HCT116 (cell line): ENCODE results near the gene PRDM12. TPM values are rescaled to one million over a fixed set of nuclear protein-coding genes. Genes with fewer than 3 reads are reported as not detected.

ENCODE experiments used
- ATAC-seq: fragments of 200-7000 bp; cut with Tn5 transposase; 2 replicates; pipeline ENCODE4 v1.9.1; 2020; ENCODE audit warnings: mild to moderate bottlenecking, moderate library complexity
- BruUV-seq: library from RNA; stranded (reverse); fragments of 400-500 nt; replicated peaks from 2 replicates; lab custom pipeline; 2021; lab: Mats Ljungman, UMichigan
- CTCF ChIA-PET: fragments of 300-600 bp; sonication (Branson Sonifier 250); formaldehyde crosslinking; loops from one replicate; lab custom pipeline; 2021; ENCODE audit warnings: antibody characterized with exemption; lab: Charles Lee
- POLR2A ChIA-PET: fragments of 300-600, 350-600 bp; sonication (Branson Sonifier 250); formaldehyde crosslinking; loops from one replicate; lab custom pipeline; 2021; ENCODE audit warnings: antibody characterized with exemption; lab: Charles Lee
- RAD21 ChIA-PET, 2 experiments: fragments of 300-600 bp; sonication (Branson Sonifier 250); formaldehyde crosslinking; loops; one replicate each; lab custom pipeline; 2023; ENCODE audit warnings: low total read pairs in 2 of 2; ENCODE audit not compliant: uncharacterized antibody in 2 of 2, unreplicated experiment in 2 of 2, low non-redundant PET in 1 of 2; lab: Charles Lee
- DNase-seq: peaks from one replicate; pipeline ENCODE4 v3.0.0-alpha.2; 2010; ENCODE audit warnings: low read depth, low spot score
- H2AFZ ChIP-seq: fragments of 200-600 bp; shearing (Covaris generic), sonication (generic); 2 replicates; pipeline ENCODE4 v1.6.1; 2017; ENCODE audit warnings: low read depth, mixed run types, mixed read lengths, antibody characterized with exemption, low read length; ENCODE audit not compliant: poor library complexity, severe bottlenecking
- H3K27ac ChIP-seq: 2 replicates; pipeline ENCODE4 v1.5.1; 2012; ENCODE audit warnings: low read depth, low read length
- H3K27me3 ChIP-seq: fragments of 200-600 bp; sonication (generic); 2 replicates; pipeline ENCODE4 v1.6.1; 2016; ENCODE audit warnings: mixed run types, low read length, mixed read lengths; ENCODE audit not compliant: insufficient read depth
- H3K36me3 ChIP-seq, 2 experiments: fragments of 200-500 bp in 1 of 2; fragments of 200-600 bp in 1 of 2; sonication (Bioruptor generic) in 1 of 2; sonication (generic) in 1 of 2; 2 replicates each; pipeline versions ENCODE4 v1.5.1 to v1.6.1; 2014 to 2016; ENCODE audit warnings: low read length in 2 of 2, inconsistent platforms in 1 of 2, mixed read lengths in 1 of 2, mixed run types in 1 of 2; ENCODE audit not compliant: insufficient read depth in 2 of 2, control insufficient read depth in 1 of 2
- H3K4me1 ChIP-seq, 2 experiments: fragments of 200-600 bp in 1 of 2; sonication (generic) in 1 of 2; 2 replicates each; pipeline versions ENCODE4 v1.5.1 to v1.6.1; 2012 to 2017; ENCODE audit warnings: low read length in 2 of 2, inconsistent platforms in 1 of 2, mild to moderate bottlenecking in 1 of 2, mixed read lengths in 1 of 2, mixed run types in 1 of 2, moderate library complexity in 1 of 2; ENCODE audit not compliant: insufficient read depth in 2 of 2, control insufficient read depth in 1 of 2
- H3K4me2 ChIP-seq: fragments of 200-600 bp; sonication (generic); 2 replicates; pipeline ENCODE4 v1.6.1; 2017; ENCODE audit warnings: mixed run types, low read length, mixed read lengths
- H3K4me3 ChIP-seq, 2 experiments: fragments of 200-600 bp in 1 of 2; sonication (generic) in 1 of 2; replicated peaks in 1 of 2; 2 replicates each; pipeline ENCODE4 v1.5.1; 2011 to 2016; ENCODE audit warnings: low read length in 2 of 2, control low read depth in 1 of 2, low read depth in 1 of 2, mild to moderate bottlenecking in 1 of 2, mixed read lengths in 1 of 2, mixed run types in 1 of 2
- H3K79me2 ChIP-seq: fragments of 200-600 bp; sonication (generic); 2 replicates; pipeline ENCODE4 v1.6.1; 2017; ENCODE audit warnings: mild to moderate bottlenecking, mixed run types, low read length, moderate library complexity, mixed read lengths; ENCODE audit not compliant: insufficient read depth
- H3K9ac ChIP-seq: fragments of 200-600 bp; sonication (generic); 2 replicates; pipeline ENCODE4 v1.6.1; 2016; ENCODE audit warnings: low read length, mixed read lengths
- H3K9me2 ChIP-seq: fragments of 200-600 bp; sonication (generic), shearing (Covaris generic); 2 replicates; pipeline ENCODE4 v1.6.1; 2017; ENCODE audit warnings: mixed run types, mild to moderate bottlenecking, moderate library complexity; ENCODE audit not compliant: insufficient read depth
- H3K9me3 ChIP-seq, 2 experiments: fragments of 200-500 bp in 1 of 2; fragments of 200-600 bp in 1 of 2; sonication (Bioruptor generic) in 1 of 2; sonication (generic) in 1 of 2; 2 replicates each; pipeline ENCODE4 v1.6.1; 2014 to 2017; ENCODE audit warnings: low read length in 2 of 2, mixed read lengths in 2 of 2, inconsistent platforms in 1 of 2, low read depth in 1 of 2, mild to moderate bottlenecking in 1 of 2, mixed run types in 1 of 2, moderate library complexity in 1 of 2; ENCODE audit not compliant: control insufficient read depth in 1 of 2, insufficient read depth in 1 of 2
- H4K20me1 ChIP-seq: fragments of 200-600 bp; sonication (generic), shearing (Covaris generic); 2 replicates; pipeline ENCODE4 v1.6.1; 2017; ENCODE audit warnings: mixed run types, mild to moderate bottlenecking, moderate library complexity; ENCODE audit not compliant: insufficient read depth
- CBX3 ChIP-seq: IDR thresholded peaks from 2 replicates; pipeline ENCODE4 v1.6.1; 2012; ENCODE audit warnings: low read depth
- CEBPB ChIP-seq: IDR thresholded peaks from 2 replicates; pipeline ENCODE4 v1.6.1; 2012; ENCODE audit warnings: low read depth
- CTCF ChIP-seq, 3 experiments: fragments of 200-600 bp in 1 of 3; sonication (generic) in 1 of 3; IDR thresholded peaks in 2 of 3; conservative IDR thresholded peaks in 1 of 3; 2 replicates each; pipeline ENCODE4 v1.5.1; 2012 to 2017; ENCODE audit warnings: low read depth in 2 of 3, low read length in 2 of 3, antibody characterized with exemption in 1 of 3, borderline replicate concordance in 1 of 3, control low read depth in 1 of 3, mild to moderate bottlenecking in 1 of 3, mixed read lengths in 1 of 3, mixed run types in 1 of 3, moderate library complexity in 1 of 3; ENCODE audit not compliant: insufficient read depth in 1 of 3
- EGR1 ChIP-seq: IDR thresholded peaks from 2 replicates; pipeline ENCODE4 v1.6.1; 2012; ENCODE audit warnings: low read depth
- ELF1 ChIP-seq: IDR thresholded peaks from 2 replicates; pipeline ENCODE4 v1.6.1; 2012; ENCODE audit warnings: low read depth, borderline replicate concordance
- EZH2 ChIP-seq: fragments of 200-600 bp; sonication (generic); IDR thresholded peaks from 2 replicates; pipeline ENCODE4 v1.6.1; 2017; ENCODE audit warnings: antibody characterized with exemption, mixed run types
- FOSL1 ChIP-seq: IDR thresholded peaks from 2 replicates; pipeline ENCODE4 v1.6.1; 2012; ENCODE audit warnings: low read depth
- JUND ChIP-seq: IDR thresholded peaks from 2 replicates; pipeline ENCODE4 v1.6.1; 2012
- MAX ChIP-seq: IDR thresholded peaks from 2 replicates; pipeline ENCODE4 v1.6.1; 2012
- POLR2A ChIP-seq: IDR thresholded peaks from 2 replicates; pipeline ENCODE4 v1.7.0; 2011; ENCODE audit warnings: borderline replicate concordance; ENCODE audit not compliant: insufficient read depth, insufficient read length; ENCODE audit errors: extremely low read depth
- POLR2AphosphoS5 ChIP-seq: IDR thresholded peaks from 2 replicates; pipeline ENCODE4 v1.6.1; 2011; ENCODE audit warnings: mild to moderate bottlenecking, low read depth, low read length, moderate library complexity
- RAD21 ChIP-seq: IDR thresholded peaks from 2 replicates; pipeline ENCODE4 v1.6.1; 2012; ENCODE audit warnings: low read depth, mild to moderate bottlenecking
- REST ChIP-seq: IDR thresholded peaks from 2 replicates; pipeline ENCODE4 v1.6.1; 2012; ENCODE audit warnings: low read depth
- SIN3A ChIP-seq: IDR thresholded peaks from 2 replicates; pipeline ENCODE4 v1.6.1; 2012; ENCODE audit warnings: low read depth
- SP1 ChIP-seq: IDR thresholded peaks from 2 replicates; pipeline ENCODE4 v1.6.1; 2012; ENCODE audit warnings: low read depth
- SRF ChIP-seq: IDR thresholded peaks from 2 replicates; pipeline ENCODE4 v1.6.1; 2012; ENCODE audit warnings: low read depth
- YY1 ChIP-seq: IDR thresholded peaks from 2 replicates; pipeline ENCODE4 v1.6.1; 2011; ENCODE audit warnings: low read length, low read depth, moderate library complexity, mild to moderate bottlenecking; ENCODE audit not compliant: insufficient replicate concordance; ENCODE audit errors: extremely low read depth
- ZBTB33 ChIP-seq: IDR thresholded peaks from 2 replicates; pipeline ENCODE4 v1.6.1; 2011; ENCODE audit warnings: mild to moderate bottlenecking, low read length, moderate library complexity; ENCODE audit not compliant: insufficient replicate concordance; ENCODE audit errors: extremely low read depth
- ZFX ChIP-seq: fragments of 450-650 bp; IDR thresholded peaks from 2 replicates; pipeline ENCODE4 v1.6.1; 2017
- intact Hi-C: fragments of 100-400 bp; cut with micrococcal nuclease; formaldehyde crosslinking; loops from 2 replicates; pipeline ENCODE4 v1.10.0; 2022
- total RNA-seq: library from RNA; stranded (reverse); gene quantifications from one replicate; pipeline ENCODE4 v1.2.1, GENCODE V29; 2021; ENCODE audit not compliant: unreplicated experiment

Gene PRDM12
- total RNA-seq, 1 experiment from 2014 or later, result 0.54 TPM

- no peaks in the 10 kb centered on the region for H3K79me2 ChIP-seq
- no peaks in the 10 kb centered on the region for H4K20me1 ChIP-seq
- no peak for ATAC-seq
- H3K27ac ChIP-seq, result no peak overlapping the region
- H2AFZ ChIP-seq, result no peak overlapping the region
- H3K4me3 ChIP-seq, result no peak overlapping the region
- H3K9me3 ChIP-seq, result no peaks in the 10 kb centered on the region
- DNase-seq, result no peak
- H3K9me2 ChIP-seq, result no peaks in the 10 kb centered on the region
- H3K36me3 ChIP-seq, result peaks cover 23% of the 10 kb centered on the region in 2 experiments
- intact Hi-C loops, result no loop called here
- H3K27me3 ChIP-seq, result no peaks in the 10 kb centered on the region
- CTCF ChIA-PET, result no interaction called here
- BruUV-seq, result no TSS peak
- H3K4me1 ChIP-seq, result no peaks in the 10 kb centered on the region
- RAD21 ChIA-PET, result no interaction called here
- POLR2A ChIA-PET, result no interaction called here
- H3K4me2 ChIP-seq, result no peak overlapping the region
- TF ChIP-seq YY1, result no peak
- TF ChIP-seq REST, result no peak
- no peak for TF ChIP-seq MAX
- no peak for TF ChIP-seq CEBPB
- no peak for TF ChIP-seq SIN3A
- no peak for TF ChIP-seq ZBTB33
- no peak for TF ChIP-seq ELF1
- TF ChIP-seq RAD21, result no peak
- TF ChIP-seq EGR1, result no peak
- TF ChIP-seq FOSL1, result no peak
- TF ChIP-seq SRF, result no peak
- TF ChIP-seq CTCF (IDR thresholded peaks at IDR 0.05 in 2 of 3, conservative IDR thresholded peaks at IDR 0.05 in 1 of 3; ENCODE audit: borderline replicate concordance in 1 of 3, insufficient read depth in 1 of 3, low read depth in 2 of 3, low read length in 2 of 3), result no peak
- no peak for TF ChIP-seq POLR2AphosphoS5
- TF ChIP-seq ZFX, result no peak
- TF ChIP-seq SP1, result no peak
- TF ChIP-seq POLR2A, result no peak
- TF ChIP-seq EZH2, result no peak
- no peak for TF ChIP-seq CBX3
- no peak for TF ChIP-seq JUND
- no peak overlapping the region for H3K9ac ChIP-seq
Observed at GRCh38 chr9:130634801-130635200, 29.6 kb upstream of the PRDM12 start.
